ENCODE data around the gene PRDM16. TPM values are rescaled to one million over a fixed set of nuclear protein-coding genes. Genes with fewer than 3 reads are reported as not detected.

PRDM16 gene
- total and polyA plus RNA-seq, 8 donors: 9.6 to 18.0 (median 14.7) TPM

DNA sequence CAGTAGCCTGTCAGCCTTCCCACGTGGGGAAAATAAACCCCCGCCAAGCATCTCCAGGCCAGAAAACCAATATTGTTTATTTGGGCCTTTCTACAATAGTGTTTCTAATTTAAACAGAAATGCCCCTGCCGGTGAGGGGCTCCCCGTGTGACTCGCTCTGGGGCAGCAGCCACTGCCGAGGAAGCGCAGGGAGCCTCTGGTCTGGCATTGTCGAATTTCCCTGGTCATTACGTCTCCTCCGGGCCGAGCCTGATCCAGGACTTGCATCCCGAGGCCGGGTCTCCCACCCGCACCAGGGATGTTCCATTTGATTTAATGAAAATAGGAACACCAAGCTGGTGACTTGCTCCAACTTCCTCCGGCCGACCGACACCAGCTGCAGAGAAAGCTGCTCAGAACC is 20.5 kb downstream of the PRDM16 start:
- no peaks in the 10 kb centered on the region for H3K9me3 ChIP-seq
- ATAC-seq (no peak), DNase-seq (no peak)
- H3K27ac ChIP-seq: no peak overlapping the region
- intact Hi-C loops (cut with DNase I): no loop called here
- H3K27me3 ChIP-seq: peaks cover 0 to 46% of the 10 kb centered on the region in 2 donors
- TF ChIP-seq, protein P1, sequence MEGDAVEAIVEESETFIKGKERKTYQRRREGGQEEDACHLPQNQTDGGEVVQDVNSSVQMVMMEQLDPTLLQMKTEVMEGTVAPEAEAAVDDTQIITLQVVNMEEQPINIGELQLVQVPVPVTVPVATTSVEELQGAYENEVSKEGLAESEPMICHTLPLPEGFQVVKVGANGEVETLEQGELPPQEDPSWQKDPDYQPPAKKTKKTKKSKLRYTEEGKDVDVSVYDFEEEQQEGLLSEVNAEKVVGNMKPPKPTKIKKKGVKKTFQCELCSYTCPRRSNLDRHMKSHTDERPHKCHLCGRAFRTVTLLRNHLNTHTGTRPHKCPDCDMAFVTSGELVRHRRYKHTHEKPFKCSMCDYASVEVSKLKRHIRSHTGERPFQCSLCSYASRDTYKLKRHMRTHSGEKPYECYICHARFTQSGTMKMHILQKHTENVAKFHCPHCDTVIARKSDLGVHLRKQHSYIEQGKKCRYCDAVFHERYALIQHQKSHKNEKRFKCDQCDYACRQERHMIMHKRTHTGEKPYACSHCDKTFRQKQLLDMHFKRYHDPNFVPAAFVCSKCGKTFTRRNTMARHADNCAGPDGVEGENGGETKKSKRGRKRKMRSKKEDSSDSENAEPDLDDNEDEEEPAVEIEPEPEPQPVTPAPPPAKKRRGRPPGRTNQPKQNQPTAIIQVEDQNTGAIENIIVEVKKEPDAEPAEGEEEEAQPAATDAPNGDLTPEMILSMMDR (IDR thresholded peaks at IDR 0.05): no peak
- no peak overlapping the region for H3K4me3 ChIP-seq
- no peaks in the 10 kb centered on the region for H3K36me3 ChIP-seq
- no peaks in the 10 kb centered on the region for H3K4me1 ChIP-seq

DNA sequence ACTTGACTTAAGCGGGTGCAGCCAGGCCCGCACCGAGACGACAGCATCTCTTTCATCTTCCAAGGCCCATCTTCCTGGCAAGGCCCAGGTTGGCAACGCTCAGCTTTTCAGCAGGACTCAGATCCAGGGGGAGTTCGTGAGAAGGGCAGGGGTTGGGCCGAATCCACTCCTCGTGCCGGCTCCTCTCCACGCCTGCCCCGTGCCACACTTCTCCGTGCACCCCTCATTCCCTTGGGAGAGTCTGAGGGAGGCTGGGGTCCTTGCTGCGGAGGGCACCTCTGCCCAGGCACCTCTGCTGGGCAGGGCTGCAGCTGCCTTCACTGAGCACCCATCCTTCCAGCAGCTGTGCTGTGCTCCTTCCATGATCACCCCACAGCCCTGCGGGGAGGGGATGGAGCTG is 22.3 kb downstream of the PRDM16 start:
- TF ChIP-seq, protein P1 (IDR thresholded peaks at IDR 0.05): no peak
- no peaks in the 10 kb centered on the region for H3K4me1 ChIP-seq
- no peaks in the 10 kb centered on the region for H3K36me3 ChIP-seq
- ATAC-seq (no peak), DNase-seq (no peak)
- no peak overlapping the region for H3K27ac ChIP-seq
- H3K9me3 ChIP-seq: no peaks in the 10 kb centered on the region
- no peak overlapping the region for H3K4me3 ChIP-seq
- H3K27me3 ChIP-seq: peaks cover 0 to 45% of the 10 kb centered on the region in 2 donors
- intact Hi-C loops (cut with DNase I): no loop called here

DNA sequence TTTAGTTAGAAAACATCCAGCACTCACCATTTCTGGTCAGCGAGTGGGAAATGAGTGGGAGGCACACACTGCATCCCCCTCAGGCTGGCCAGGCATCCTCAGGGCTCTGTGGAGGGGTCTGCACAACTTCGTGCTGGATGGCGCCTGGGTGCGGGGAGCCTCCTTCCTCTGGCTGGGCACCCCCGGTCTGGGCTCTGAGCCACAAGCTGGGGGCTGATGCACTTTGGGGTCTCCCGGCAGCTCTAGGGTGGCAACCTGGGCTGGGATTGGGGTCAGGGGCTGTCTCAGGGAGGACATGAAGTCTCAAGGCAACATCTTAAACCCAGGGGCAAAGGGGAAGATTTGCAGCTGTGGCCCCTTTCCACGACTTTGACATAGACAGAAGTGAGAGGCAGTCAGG is 23.5 kb downstream of the PRDM16 start:
- intact Hi-C loops (cut with DNase I): no loop called here
- DNase-seq (no peak), ATAC-seq (no peak)
- no peak overlapping the region for H3K4me3 ChIP-seq
- H3K4me1 ChIP-seq: no peaks in the 10 kb centered on the region
- H3K36me3 ChIP-seq: no peaks in the 10 kb centered on the region
- peaks cover 0 to 50% of the 10 kb centered on the region in 2 donors for H3K27me3 ChIP-seq
- no peaks in the 10 kb centered on the region for H3K9me3 ChIP-seq
- TF ChIP-seq, protein P1 (IDR thresholded peaks at IDR 0.05): no peak
- H3K27ac ChIP-seq: no peak overlapping the region

DNA sequence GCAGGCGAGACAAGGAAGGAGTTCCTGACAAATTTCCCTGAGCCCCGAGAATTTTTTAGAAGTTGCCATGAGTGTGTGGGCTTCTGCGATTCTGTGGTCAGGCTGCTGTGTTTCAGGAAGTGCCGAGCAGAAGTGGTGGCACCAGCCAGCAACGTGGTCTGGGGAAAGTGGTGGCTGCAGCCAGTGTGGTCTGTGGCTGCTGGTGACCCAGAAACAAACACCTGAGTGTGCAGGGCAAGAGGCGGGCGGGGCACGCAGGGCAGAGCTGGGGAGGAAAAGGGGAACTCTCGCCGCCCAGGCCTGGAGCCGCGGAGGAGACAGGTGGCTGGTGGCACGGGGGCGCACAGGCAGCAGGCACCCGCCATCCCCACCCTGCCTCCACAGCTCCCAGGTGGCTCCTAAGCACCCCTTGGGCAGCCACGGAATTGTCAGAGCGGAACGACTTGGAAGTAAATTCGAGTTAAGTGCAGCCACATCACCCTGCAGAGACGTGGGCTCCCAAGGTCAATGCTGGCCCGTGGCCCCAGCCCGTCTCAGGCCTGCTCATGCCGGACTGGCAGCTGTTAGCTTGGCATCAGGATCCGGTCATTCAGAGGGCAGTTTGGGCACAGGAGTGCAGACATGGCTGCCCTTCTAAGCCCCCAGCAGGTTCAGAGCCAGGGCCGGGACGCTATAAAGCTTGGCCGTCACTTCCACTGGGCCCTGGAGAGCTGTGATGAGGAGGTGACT is 25.1 kb downstream of the PRDM16 start:
- Histone ChIP-seq H3K9me3 (no peaks in the 10 kb centered on the region), H3K27ac (no peak overlapping the region), H3K27me3 (peaks cover 0 to 51% of the 10 kb centered on the region in 2 donors), H3K4me1 (no peaks in the 10 kb centered on the region), H3K36me3 (no peaks in the 10 kb centered on the region), H3K4me3 (no peak overlapping the region)
- DNase-seq (no peak), ATAC-seq (no peak)
- intact Hi-C loops (cut with DNase I): no loop called here
- TF ChIP-seq, protein P1 (IDR thresholded peaks at IDR 0.05): no peak

DNA sequence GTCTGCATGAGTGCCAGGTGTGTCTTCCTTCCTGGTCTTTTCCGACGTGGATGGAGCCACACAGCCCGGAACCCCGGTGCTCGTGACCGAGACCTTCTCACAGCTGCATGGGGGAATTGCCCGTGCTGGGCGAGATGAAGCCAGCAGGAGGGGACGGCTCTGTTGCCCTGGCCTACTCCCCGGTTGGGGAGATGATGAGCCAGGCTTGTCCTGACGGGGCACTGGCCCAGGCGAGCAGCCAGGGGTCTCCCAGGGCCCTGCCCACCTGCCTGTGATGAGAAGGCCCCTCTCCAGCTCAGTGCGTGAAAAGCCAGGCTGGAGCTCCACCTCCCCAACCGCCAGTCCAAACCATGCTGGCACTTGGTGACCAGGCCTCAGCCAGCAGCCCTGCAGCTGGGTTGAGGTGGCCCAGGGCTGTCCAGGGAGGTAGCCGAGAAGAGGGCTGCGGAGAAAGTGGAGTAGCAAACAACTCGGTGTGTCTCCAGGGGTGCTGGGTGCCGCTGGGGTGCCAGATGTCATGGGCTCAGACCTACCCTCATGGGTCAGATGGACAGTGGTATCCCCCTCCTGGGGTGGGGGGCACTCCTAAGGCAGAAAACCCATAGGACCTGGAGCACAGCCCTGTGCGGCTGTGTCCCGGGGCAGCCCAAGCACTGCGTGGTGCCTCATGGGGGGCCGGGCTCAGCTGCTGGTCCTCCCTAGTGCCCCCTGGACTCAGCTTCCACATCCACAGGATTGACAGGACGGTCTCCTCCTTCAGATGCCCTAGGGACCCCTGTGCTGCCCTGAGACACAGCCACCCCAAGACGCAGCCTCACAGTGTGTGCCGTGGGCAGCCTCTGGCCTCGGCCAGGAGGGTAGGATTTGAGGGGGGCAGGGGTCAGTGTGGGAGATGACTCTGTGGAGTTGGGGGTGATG is 26.1 kb downstream of the PRDM16 start:
- no peaks in the 10 kb centered on the region for H3K4me1 ChIP-seq
- intact Hi-C loops (cut with DNase I): no loop called here
- ATAC-seq (no peak), DNase-seq (no peak)
- TF ChIP-seq, protein P1 (IDR thresholded peaks at IDR 0.05): no peak
- H3K27ac ChIP-seq: no peak overlapping the region
- H3K9me3 ChIP-seq: no peaks in the 10 kb centered on the region
- H3K27me3 ChIP-seq: peaks cover 0 to 48% of the 10 kb centered on the region in 2 donors
- no peaks in the 10 kb centered on the region for H3K36me3 ChIP-seq
- no peak overlapping the region for H3K4me3 ChIP-seq

All from left lung (tissue), 10 donors.